Measurements from ENCODE around the gene CFAP45. TPM values are rescaled to one million over a fixed set of nuclear protein-coding genes. Genes with fewer than 3 reads are reported as not detected.

Gene CFAP45
- total RNA-seq, 1 experiment from 2014 or later: 0.48 TPM

- ChIA-PET CTCF (interaction anchor here (0.6 to 5.8 kb wide), 25 partner anchors 9 to 170 kb away, joined by 3 to 100 read pairs (median 4); partner anchors contain the start of genes ATP1A2, KCNJ9 and TAGLN2), POLR2A (interaction anchor here (0.6 to 2.9 kb wide), 7 partner anchors 8 to 62 kb away, joined by 3 to 8 read pairs (median 3); partner anchors contain the start of gene SLAMF9)
- H3K4me3 Mint-ChIP-seq: peak within 1 kb of the TSS; percentile 89
- H3K9me3 Mint-ChIP-seq: no peaks in the 10 kb centered on the region
- no peaks in the 10 kb centered on the region; the same call in 1 of the 2 replicates for H3K27me3 Mint-ChIP-seq (ENCODE audit: low read depth)
- H3K4me1 Mint-ChIP-seq: peaks cover 43% of the 10 kb centered on the region
- ATAC-seq: peak; percentile 90
- H3K36me3 Mint-ChIP-seq: no peaks in the 10 kb centered on the region
- peak; percentile 98 for DNase-seq (ENCODE audit: low spot score)
- peak within 1 kb of the TSS; percentile 86 for H3K27ac Mint-ChIP-seq
- TF ChIP-seq ZNF263 (CRISPR knock-in tag; IDR thresholded peaks at IDR 0.05; ENCODE audit: low read depth) (no peak), ZNF671 (CRISPR knock-in tag; IDR thresholded peaks at IDR 0.05) (no peak), SMAD3 (CRISPR knock-in tag; IDR thresholded peaks at IDR 0.05; ENCODE audit: borderline replicate concordance) (no peak; the same call in 1 of the 2 replicates), ZNF219 (CRISPR knock-in tag; IDR thresholded peaks at IDR 0.05; ENCODE audit: borderline replicate concordance) (no peak), CDX4 (CRISPR knock-in tag; IDR thresholded peaks at IDR 0.05; ENCODE audit: borderline replicate concordance) (no peak), CBFB (CRISPR knock-in tag; IDR thresholded peaks at IDR 0.05; ENCODE audit: low read depth) (peak; percentile 0; the same call in 1 of the 2 replicates), ETV6 (CRISPR knock-in tag; IDR thresholded peaks at IDR 0.05) (peak; percentile 37; the same call in 1 of the 2 replicates), ZNF532 (CRISPR knock-in tag; IDR thresholded peaks at IDR 0.05; ENCODE audit: borderline replicate concordance) (no peak), FOXP1 (CRISPR knock-in tag; IDR thresholded peaks at IDR 0.05; ENCODE audit: borderline replicate concordance) (peak; percentile 43; the same call in 1 of the 2 replicates), ZNF317 (CRISPR knock-in tag; IDR thresholded peaks at IDR 0.05; ENCODE audit: borderline replicate concordance, low read depth) (no peak), RORB (CRISPR knock-in tag; IDR thresholded peaks at IDR 0.05) (no peak), NR2C2 (CRISPR knock-in tag; IDR thresholded peaks at IDR 0.05) (no peak), CREM (CRISPR knock-in tag; IDR thresholded peaks at IDR 0.05) (no peak), HMGA2 (CRISPR knock-in tag; IDR thresholded peaks at IDR 0.05) (no peak), CTCF (IDR thresholded peaks at IDR 0.05) (0 out of 2 replicates have a peak, but pooled peaks have one; percentile 24), GRHL2 (CRISPR knock-in tag; IDR thresholded peaks at IDR 0.05; ENCODE audit: insufficient replicate concordance, severe bottlenecking) (no peak), TCF7 (CRISPR knock-in tag; IDR thresholded peaks at IDR 0.05; ENCODE audit: low read depth) (no peak), MXD4 (CRISPR knock-in tag; IDR thresholded peaks at IDR 0.05; ENCODE audit: borderline replicate concordance) (no peak), FOXP4 (CRISPR knock-in tag; IDR thresholded peaks at IDR 0.05) (no peak)
- TF ChIP-seq, protein P1, sequence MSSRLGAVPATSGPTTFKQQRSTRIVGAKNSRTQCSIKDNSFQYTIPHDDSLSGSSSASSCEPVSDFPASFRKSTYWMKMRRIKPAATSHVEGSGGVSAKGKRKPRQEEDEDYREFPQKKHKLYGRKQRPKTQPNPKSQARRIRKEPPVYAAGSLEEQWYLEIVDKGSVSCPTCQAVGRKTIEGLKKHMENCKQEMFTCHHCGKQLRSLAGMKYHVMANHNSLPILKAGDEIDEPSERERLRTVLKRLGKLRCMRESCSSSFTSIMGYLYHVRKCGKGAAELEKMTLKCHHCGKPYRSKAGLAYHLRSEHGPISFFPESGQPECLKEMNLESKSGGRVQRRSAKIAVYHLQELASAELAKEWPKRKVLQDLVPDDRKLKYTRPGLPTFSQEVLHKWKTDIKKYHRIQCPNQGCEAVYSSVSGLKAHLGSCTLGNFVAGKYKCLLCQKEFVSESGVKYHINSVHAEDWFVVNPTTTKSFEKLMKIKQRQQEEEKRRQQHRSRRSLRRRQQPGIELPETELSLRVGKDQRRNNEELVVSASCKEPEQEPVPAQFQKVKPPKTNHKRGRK (CRISPR knock-in tag; IDR thresholded peaks at IDR 0.05; ENCODE audit: borderline replicate concordance): no peak
- TF ChIP-seq, protein P2, sequence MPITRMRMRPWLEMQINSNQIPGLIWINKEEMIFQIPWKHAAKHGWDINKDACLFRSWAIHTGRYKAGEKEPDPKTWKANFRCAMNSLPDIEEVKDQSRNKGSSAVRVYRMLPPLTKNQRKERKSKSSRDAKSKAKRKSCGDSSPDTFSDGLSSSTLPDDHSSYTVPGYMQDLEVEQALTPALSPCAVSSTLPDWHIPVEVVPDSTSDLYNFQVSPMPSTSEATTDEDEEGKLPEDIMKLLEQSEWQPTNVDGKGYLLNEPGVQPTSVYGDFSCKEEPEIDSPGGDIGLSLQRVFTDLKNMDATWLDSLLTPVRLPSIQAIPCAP (CRISPR knock-in tag; IDR thresholded peaks at IDR 0.05): no peak
- TF ChIP-seq, protein P3, sequence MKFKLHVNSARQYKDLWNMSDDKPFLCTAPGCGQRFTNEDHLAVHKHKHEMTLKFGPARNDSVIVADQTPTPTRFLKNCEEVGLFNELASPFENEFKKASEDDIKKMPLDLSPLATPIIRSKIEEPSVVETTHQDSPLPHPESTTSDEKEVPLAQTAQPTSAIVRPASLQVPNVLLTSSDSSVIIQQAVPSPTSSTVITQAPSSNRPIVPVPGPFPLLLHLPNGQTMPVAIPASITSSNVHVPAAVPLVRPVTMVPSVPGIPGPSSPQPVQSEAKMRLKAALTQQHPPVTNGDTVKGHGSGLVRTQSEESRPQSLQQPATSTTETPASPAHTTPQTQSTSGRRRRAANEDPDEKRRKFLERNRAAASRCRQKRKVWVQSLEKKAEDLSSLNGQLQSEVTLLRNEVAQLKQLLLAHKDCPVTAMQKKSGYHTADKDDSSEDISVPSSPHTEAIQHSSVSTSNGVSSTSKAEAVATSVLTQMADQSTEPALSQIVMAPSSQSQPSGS (CRISPR knock-in tag; IDR thresholded peaks at IDR 0.05; ENCODE audit: borderline replicate concordance, low read depth): no peak
Observed at GRCh38 chr1:159945483-159946241, 45.7 kb upstream of the CFAP45 start, which contains the start of gene IGSF9. Gene IGSF9 (minus strand): TSS chr1:159945613. CDS start chr1:159943454, 2,159 bp downstream.
